NB4 (cell line): ENCODE results near the gene KDM4C.
A peak's percentile ranks its signal among the peaks of the same experiment; 100 is the strongest.

Experiments used
- DNase-seq: peaks from one replicate; pipeline ENCODE4 v3.0.0; 2010; ENCODE audit warnings: low read depth
- H3K4me3 ChIP-seq: one replicate; pipeline ENCODE4 v1.5.1; 2011; ENCODE audit warnings: mild to moderate bottlenecking, low read depth, low read length, moderate library complexity
- CTCF ChIP-seq: IDR thresholded peaks from one replicate; pipeline ENCODE4 v1.5.1; 2012; ENCODE audit warnings: low read depth, low read length
- MAX ChIP-seq: IDR thresholded peaks from 2 replicates; pipeline ENCODE4 v1.6.1; 2011; ENCODE audit warnings: low read depth, low read length
- MYC ChIP-seq: IDR thresholded peaks from 2 replicates; pipeline ENCODE4 v1.6.1; 2011; ENCODE audit warnings: low read depth, low read length
- POLR2A ChIP-seq: IDR thresholded peaks from 2 replicates; pipeline ENCODE4 v1.6.1; 2011; ENCODE audit warnings: mild to moderate bottlenecking; ENCODE audit not compliant: insufficient read length; ENCODE audit errors: extremely low read depth

The KDM4C gene

GRCh38 chr9:6927838-6928237, 170.1 kb downstream of the KDM4C start:
- no peak for DNase-seq
- H3K4me3 ChIP-seq: no peak overlapping the region
- no peak for TF ChIP-seq MAX
- no peak for TF ChIP-seq POLR2A
- no peak for TF ChIP-seq MYC
- no peak for TF ChIP-seq CTCF

DNA sequence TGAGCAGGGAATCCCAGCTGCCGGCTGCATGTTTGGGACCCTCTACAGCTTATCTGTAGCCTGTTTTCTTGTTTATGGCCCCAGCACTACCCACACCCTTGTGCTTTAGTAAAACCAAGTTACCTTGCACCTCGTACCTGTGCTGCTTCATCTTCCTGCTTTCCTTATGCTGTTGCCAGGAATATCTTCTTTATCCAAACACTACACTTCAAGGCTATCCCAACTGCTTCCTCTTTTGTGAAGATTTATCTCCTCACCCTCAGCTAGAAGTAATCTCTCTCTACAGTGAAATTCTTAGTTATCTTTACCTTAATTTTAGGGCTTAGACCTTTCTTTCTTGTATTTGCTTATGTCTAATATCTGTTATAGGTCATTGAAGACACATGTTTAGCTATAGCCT, 171.1 kb downstream of the KDM4C start:
- no peak overlapping the region for H3K4me3 ChIP-seq
- TF ChIP-seq MYC (no peak), POLR2A (no peak), MAX (no peak), CTCF (no peak)

GRCh38 chr9:6929441-6930215, 171.9 kb downstream of the KDM4C start:
- no peak for DNase-seq
- TF ChIP-seq CTCF: no peak
- no peak for TF ChIP-seq MAX
- TF ChIP-seq POLR2A: no peak
- no peak for TF ChIP-seq MYC
- H3K4me3 ChIP-seq: no peak overlapping the region

More for the DNA sequence above, 171.1 kb downstream of the KDM4C start:
- no peak for DNase-seq

GRCh38 chr9:6930827-6931226, 173.1 kb downstream of the KDM4C start:
- H3K4me3 ChIP-seq: no peak overlapping the region
- no peak for TF ChIP-seq CTCF
- no peak for TF ChIP-seq POLR2A
- no peak for DNase-seq

GRCh38 chr9:6931913-6932312, 174.1 kb downstream of the KDM4C start:
- DNase-seq: peak; percentile 44
- no peak overlapping the region for H3K4me3 ChIP-seq
- no peak for TF ChIP-seq POLR2A
- TF ChIP-seq MAX: no peak
- TF ChIP-seq MYC: no peak
- TF ChIP-seq CTCF: no peak

- no peak overlapping the region for H3K4me3 ChIP-seq
- no peak for TF ChIP-seq CTCF
- TF ChIP-seq POLR2A: no peak
- TF ChIP-seq MYC: no peak
- no peak for TF ChIP-seq MAX
- DNase-seq: no peak
These were observed 178.3 kb downstream of the KDM4C start for GRCh38 chr9:6936103-6936502.
